Gastrocnemius medialis (tissue), 4 donors: Measurements from ENCODE around the gene CXCL17.

Source experiments
- POLR2A ChIP-seq, 2 donors: fragments of 450-650 bp; IDR thresholded peaks; one replicate each; pipeline ENCODE4 v1.6.1; 2017; ENCODE audit warnings: antibody characterized with exemption in 2 of 2, mild to moderate bottlenecking in 2 of 2, moderate library complexity in 2 of 2
- TF ChIP-seq, protein P1 (sequence below), 5 experiments: fragments of 450-650 bp in 3 of 5; fragments of 200-600 bp in 2 of 5; sonication (generic) in 2 of 5; IDR thresholded peaks in 4 of 5; conservative IDR thresholded peaks in 1 of 5; 1 replicate in 4 of 5; 2 replicates in 1 of 5; pipeline ENCODE4 v1.5.1; 2016 to 2019; ENCODE audit warnings: antibody characterized with exemption in 5 of 5, mild to moderate bottlenecking in 3 of 5, moderate library complexity in 3 of 5

GRCh38 chr19:42487798-42488178 is 45.0 kb upstream of the CXCL17 start:
- TF ChIP-seq, protein P1, sequence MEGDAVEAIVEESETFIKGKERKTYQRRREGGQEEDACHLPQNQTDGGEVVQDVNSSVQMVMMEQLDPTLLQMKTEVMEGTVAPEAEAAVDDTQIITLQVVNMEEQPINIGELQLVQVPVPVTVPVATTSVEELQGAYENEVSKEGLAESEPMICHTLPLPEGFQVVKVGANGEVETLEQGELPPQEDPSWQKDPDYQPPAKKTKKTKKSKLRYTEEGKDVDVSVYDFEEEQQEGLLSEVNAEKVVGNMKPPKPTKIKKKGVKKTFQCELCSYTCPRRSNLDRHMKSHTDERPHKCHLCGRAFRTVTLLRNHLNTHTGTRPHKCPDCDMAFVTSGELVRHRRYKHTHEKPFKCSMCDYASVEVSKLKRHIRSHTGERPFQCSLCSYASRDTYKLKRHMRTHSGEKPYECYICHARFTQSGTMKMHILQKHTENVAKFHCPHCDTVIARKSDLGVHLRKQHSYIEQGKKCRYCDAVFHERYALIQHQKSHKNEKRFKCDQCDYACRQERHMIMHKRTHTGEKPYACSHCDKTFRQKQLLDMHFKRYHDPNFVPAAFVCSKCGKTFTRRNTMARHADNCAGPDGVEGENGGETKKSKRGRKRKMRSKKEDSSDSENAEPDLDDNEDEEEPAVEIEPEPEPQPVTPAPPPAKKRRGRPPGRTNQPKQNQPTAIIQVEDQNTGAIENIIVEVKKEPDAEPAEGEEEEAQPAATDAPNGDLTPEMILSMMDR (IDR thresholded peaks at IDR 0.05 in 4 of 5, conservative IDR thresholded peaks at IDR 0.05 in 1 of 5) = no peak
- TF ChIP-seq POLR2A (IDR thresholded peaks at IDR 0.05) = no peak
